HUDEP-2 (cell line): ENCODE data around the gene PDP2.
A peak's percentile ranks its signal among the peaks of the same experiment; 100 is the strongest.
"Not testable (repeated sequence)": the region's sequence is repeated elsewhere in the genome, so short reads cannot be mapped to it uniquely, and the experiment has no call there.

Experiments
- DNase-seq, 76 experiments: peaks; one replicate each; lab custom pipeline; 2025; ENCODE audit not compliant: unreplicated experiment in 76 of 76; lab: John Stamatoyannopoulos, UW

PDP2 gene

DNA sequence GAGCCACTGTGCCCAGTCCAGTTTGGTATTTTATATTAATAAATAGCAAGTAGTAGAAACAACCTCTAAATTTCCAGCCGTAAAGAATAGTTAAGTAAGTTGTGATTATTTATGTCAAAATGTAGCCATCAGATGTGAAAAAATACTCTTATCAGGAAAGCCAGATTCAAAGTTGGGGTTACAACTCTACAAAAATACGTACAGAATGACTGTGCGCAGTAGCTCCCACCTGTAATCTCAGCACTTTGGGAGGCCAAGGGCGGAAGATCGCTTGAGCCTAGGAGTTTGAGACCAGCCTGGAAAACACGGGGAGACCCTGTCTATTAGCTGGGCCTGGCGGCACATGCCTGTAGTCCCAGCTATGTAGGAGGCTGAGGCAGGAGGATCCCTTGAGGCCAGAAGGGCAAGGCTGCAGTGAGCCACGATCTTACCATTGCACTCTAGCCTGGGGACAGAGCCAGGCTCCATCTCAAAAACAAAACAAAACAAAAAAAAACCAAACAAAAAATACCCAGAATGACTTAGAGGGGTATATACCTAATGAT is 1.7 kb downstream of the PDP2 start:
- no peak for DNase-seq

GRCh38 chr16:66882702-66883101 is 2.4 kb downstream of the PDP2 start:
- DNase-seq: no peak

GRCh38 chr16:66885491-66885890 is 5.2 kb downstream of the PDP2 start:
- no peak for DNase-seq

DNA sequence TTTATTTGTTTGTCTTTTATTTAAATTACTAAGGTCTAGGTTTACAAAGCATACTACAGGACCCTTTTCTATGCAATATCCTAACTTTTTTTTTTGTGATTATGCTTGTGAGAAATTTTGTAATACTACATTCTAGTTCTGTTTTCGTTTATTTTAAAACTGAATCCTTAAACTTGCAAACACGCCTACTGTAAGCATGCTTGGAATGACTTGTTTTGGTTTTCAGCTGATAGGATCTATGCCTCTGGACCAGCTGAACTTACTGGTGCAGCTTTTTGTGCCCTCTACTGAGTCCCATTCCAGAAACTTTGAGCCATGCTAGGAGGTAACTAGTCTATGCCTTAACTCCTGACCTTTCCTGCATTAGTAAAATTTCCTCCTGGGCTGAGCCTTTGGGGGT is 6.0 kb downstream of the PDP2 start:
- DNase-seq: no peak

GRCh38 chr16:66886914-66887313 is 6.6 kb downstream of the PDP2 start:
- DNase-seq: peak in 5 of 76 experiments; percentile 5 to 16 (median 10)

- DNase-seq: no peak
Measured at GRCh38 chr16:66888647-66889615, 8.6 kb downstream of the PDP2 start.

DNA sequence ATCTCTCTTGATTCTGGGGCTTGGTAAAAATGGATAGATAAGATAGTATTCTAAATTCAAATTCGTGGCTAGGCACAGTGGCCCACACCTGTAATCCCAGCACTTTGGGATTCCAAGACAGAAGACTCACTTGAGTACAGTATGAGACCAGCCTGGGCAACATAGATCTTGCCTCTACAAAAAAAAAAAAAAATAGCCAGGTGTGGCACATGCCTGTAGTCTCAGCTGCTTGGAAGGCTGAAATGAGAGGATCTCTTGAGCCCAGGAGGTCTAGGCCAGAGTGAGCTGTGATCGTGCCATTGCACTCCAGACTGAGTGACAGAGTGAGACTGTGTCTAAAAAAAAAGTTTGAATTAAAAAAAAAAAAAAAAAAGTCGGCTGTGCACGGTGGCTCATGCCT is 9.3 kb downstream of the PDP2 start:
- DNase-seq: no peak

DNA sequence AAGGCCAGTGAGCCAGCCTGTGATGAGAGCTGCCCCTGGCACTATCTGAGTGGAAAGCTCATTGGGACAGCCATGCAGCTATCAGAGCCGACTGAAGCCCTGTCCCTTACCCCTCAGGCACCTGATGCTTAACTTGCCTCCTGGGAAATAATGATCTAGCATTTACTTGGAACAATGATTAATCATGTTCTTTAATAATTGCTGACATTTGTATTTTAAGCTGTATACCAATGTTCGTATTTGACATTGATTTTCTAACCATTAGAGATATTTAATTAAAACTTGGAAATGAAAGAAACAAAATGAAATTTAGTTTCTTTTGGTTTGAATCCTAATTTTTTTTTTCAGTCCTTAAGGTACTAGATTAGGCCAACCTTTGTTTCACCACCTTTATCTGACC is 10.5 kb downstream of the PDP2 start:
- DNase-seq: no peak

- DNase-seq: no peak
Measured at GRCh38 chr16:66891360-66891759, 11.0 kb downstream of the PDP2 start.

DNA sequence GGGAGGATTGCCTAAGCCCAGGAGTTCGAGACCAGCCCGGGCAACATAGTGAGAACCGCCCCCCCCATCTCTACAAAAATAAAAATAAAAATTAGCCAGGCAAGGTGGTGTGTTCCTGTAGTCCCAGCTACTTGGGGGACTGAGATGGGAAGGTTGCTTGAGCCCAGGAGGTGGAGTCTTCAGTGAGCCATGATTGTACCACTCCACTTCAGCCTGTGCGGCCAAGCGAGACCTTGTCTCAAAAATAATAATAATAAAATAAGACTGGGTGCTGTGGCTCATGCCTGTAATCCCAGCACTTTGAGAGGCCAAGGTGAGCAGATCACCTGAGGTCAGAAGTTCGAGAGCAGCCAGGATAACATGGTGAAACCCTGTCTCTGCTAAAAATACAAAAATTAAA is 11.5 kb downstream of the PDP2 start:
- no peak for DNase-seq

- no peak for DNase-seq
Measured at GRCh38 chr16:66894055-66894454, 13.7 kb downstream of the PDP2 start.

DNA sequence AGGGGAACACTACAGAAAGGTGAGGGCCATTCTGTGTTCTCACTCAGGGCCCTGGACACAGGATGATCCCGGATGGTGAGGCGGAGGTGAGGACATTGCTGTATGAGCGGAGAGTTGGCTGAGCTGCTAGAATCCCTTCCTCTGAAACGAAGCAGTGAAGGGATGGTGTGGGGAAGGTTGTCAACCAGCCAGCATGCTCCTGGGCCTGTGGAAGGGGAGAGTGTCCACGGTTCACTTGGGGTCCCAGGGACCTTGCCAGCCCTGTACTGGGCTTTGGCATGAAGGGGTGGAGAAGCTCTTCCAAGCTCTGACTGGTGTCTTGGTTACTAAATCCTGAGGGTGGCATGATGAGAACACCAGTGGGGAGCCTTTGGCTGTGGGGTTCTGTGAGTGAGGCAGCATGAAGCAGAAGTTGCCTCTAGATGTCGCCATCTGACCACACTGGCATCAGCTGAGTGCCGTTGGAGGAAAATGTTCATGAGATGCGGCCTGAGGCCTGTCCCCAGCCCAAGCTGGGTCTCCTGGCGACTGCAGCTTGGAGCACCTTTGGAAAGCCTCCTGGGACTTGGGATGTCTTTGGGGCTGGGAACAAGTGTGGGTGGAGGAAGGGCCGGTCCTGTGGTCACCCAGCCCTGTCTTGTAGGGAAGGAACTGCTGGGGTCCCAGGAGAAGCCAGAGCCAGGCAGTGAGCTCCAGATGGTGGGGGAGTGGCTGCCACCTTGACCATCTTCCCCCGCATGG is 14.8 kb downstream of the PDP2 start:
- DNase-seq: peak in 66 of 76 experiments; percentile 14 to 79 (median 54)

- DNase-seq: no peak
Measured at GRCh38 chr16:66895689-66895979, 15.3 kb downstream of the PDP2 start.

- no peak for DNase-seq
Measured at GRCh38 chr16:66895999-66896398, 15.7 kb downstream of the PDP2 start.

- DNase-seq: not testable (repeated sequence)
Measured at GRCh38 chr16:66896682-66897081, 16.4 kb downstream of the PDP2 start.

DNA sequence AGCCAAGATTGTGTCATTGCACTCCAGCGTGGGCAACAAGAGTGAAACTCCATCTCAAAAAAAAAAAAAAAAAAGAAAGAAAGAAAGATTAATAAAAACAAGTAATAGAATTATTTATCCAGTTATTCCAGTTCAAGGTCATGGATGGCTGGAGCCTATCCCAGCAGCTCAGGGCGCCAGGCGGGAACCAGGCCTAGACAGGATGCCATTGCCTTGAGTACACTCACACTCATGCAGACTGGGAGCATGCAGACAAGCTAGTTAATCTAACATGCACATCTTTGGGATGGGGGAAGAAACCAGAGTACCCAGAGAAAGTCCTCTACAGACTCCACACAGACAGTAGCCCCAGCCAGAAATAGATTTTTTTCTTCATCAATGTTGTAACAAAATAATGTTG is 17.9 kb downstream of the PDP2 start:
- DNase-seq: no peak

- DNase-seq: no peak
Measured at GRCh38 chr16:66898933-66899309, 18.6 kb downstream of the PDP2 start.

DNA sequence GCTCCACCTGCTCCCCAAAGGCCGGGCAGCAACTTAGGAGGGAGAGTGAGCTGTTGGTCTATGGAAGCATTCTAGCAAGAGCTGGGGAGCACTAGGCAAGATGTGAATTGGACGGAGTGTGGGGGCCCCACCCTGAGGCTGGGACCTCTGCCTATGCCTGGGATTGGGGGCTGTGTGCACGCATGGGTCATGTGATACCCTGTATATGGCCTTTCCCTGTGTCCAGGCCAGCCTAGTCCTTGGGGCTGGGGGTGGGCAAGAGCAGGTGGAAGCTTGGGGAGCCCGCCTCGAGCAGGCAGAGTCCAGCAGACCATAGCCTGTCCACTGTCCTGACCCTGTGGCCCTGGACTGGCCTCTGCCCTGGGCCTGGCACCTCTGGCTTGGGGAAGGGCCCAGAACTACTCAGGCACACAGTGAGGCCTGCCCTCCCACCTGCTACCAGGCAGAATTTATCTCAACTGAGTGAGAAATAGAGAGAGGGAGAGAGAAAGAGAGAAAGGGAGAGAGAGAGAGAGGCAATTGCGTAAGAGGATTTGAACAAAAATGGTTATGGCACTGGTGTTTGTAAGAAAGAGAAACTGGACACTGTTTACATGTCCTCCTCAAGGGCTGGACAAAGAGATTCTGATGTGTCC is 19.1 kb downstream of the PDP2 start:
- DNase-seq: peak in 4 of 76 experiments; percentile 2 to 36 (median 10)

- peak in 74 of 76 experiments; percentile 40 to 93 (median 83) for DNase-seq
Measured at GRCh38 chr16:66899945-66900710, 19.8 kb downstream of the PDP2 start.

GRCh38 chr16:66900721-66901441 is 20.6 kb downstream of the PDP2 start:
- no peak for DNase-seq
